Choroid plexus epithelial cell (primary cell): ENCODE results near the gene RYR2.

Source experiments
- DNase-seq: peaks from one replicate; pipeline ENCODE4 v3.0.0-alpha.2; 2010; ENCODE audit warnings: low read depth
- H3K4me3 ChIP-seq: 2 replicates; pipeline ENCODE4 v1.5.1; 2011; ENCODE audit warnings: low read depth, mild to moderate bottlenecking, control low read depth, low read length, moderate library complexity
- TF ChIP-seq, protein P1 (sequence below): conservative IDR thresholded peaks from 2 replicates; pipeline ENCODE4 v1.5.1; 2011; ENCODE audit warnings: low read depth, mild to moderate bottlenecking, control low read depth, inconsistent platforms, low read length, moderate library complexity

The RYR2 gene

GRCh38 chr1:237863234-237863633, 821.2 kb downstream of the RYR2 start:
- TF ChIP-seq, protein P1, sequence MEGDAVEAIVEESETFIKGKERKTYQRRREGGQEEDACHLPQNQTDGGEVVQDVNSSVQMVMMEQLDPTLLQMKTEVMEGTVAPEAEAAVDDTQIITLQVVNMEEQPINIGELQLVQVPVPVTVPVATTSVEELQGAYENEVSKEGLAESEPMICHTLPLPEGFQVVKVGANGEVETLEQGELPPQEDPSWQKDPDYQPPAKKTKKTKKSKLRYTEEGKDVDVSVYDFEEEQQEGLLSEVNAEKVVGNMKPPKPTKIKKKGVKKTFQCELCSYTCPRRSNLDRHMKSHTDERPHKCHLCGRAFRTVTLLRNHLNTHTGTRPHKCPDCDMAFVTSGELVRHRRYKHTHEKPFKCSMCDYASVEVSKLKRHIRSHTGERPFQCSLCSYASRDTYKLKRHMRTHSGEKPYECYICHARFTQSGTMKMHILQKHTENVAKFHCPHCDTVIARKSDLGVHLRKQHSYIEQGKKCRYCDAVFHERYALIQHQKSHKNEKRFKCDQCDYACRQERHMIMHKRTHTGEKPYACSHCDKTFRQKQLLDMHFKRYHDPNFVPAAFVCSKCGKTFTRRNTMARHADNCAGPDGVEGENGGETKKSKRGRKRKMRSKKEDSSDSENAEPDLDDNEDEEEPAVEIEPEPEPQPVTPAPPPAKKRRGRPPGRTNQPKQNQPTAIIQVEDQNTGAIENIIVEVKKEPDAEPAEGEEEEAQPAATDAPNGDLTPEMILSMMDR: no peak
- no peak overlapping the region for H3K4me3 ChIP-seq
- no peak for DNase-seq

DNA sequence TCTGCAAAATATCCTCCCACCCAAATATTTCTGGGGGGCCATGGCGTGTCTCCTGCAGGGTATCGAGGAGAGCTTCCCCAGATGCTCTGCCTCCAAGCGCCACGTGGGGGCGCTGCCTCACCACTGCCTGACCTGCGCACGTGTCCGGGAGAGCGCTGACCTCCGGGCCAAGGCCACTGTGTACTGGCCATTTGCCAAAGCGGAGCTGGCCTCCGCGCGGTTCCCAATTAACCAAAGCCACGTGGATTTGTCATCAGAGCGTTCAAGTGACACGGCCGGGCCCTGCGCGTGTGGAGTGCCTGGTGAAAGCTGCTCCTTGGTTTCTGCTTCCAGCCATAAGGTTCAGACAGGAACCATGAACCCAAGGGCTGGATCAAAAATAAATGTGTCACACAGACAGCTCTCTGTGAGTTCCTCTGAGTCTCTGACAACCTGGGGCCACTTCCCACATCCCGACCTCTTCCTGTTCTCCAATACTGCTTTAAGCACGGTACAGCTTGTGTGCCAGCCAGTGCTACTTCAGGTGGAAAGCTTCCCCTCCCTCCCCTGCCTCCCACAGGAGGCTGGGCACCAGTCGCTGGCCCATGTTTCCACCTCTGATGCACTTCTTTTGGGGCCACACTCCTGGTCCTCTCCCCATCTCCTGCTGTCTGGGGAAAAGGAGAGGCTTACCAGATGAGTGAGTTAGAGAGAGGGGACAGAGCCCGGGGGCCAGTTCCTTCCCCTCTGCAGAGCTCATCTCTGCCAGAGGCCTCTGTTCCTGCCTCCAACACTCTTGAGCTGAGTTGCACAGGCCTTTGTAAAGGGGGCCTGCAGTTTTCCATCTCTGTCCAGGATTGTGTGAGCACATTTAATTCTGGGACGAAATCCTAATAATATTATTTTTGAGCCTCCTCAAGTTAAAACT, 822.6 kb downstream of the RYR2 start:
- peak overlapping the region; percentile 20 for H3K4me3 ChIP-seq
- peak; percentile 15 for DNase-seq
- TF ChIP-seq, protein P1: peak; percentile 81

- DNase-seq: no peak
- TF ChIP-seq, protein P1: no peak
- no peak overlapping the region for H3K4me3 ChIP-seq
Measured at GRCh38 chr1:237867380-237867888, 825.5 kb downstream of the RYR2 start.

DNA sequence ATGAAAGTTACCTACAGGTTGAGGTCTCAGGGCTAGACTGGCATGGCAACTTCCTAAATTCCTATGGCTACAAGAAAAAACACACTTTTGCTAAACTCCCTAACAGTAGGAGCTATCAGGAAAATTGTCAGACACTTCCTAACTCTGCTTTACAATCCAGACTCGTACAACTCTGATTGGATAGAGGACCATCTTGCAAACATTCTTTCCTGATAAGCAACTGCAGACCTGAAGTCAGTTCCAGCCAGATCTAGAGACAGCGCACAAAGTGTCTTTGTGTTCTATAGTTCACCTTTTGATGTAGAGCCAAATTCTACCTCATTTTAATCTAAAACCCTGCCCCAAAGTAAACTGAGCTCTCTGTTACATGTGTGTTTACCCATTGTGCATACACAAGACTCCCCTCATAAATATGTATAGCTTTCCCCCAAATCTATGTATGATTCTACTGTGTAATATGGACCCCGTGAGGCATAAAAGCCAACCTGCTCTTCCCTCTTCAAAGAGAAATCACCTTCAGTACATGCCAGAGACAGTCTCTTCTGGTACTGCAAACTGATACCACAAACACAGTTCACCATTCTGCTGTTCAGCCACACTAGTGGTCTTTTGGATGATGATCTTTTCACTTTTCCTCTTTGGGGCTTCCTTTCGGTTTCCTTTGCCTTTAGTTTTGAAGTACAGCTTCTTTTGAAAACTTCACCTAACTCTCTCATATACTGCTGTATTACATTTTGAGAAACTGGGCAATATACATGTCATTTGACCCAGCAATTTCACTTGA, 827.0 kb downstream of the RYR2 start:
- no peak overlapping the region for H3K4me3 ChIP-seq
- TF ChIP-seq, protein P1: no peak
- DNase-seq: no peak

DNA sequence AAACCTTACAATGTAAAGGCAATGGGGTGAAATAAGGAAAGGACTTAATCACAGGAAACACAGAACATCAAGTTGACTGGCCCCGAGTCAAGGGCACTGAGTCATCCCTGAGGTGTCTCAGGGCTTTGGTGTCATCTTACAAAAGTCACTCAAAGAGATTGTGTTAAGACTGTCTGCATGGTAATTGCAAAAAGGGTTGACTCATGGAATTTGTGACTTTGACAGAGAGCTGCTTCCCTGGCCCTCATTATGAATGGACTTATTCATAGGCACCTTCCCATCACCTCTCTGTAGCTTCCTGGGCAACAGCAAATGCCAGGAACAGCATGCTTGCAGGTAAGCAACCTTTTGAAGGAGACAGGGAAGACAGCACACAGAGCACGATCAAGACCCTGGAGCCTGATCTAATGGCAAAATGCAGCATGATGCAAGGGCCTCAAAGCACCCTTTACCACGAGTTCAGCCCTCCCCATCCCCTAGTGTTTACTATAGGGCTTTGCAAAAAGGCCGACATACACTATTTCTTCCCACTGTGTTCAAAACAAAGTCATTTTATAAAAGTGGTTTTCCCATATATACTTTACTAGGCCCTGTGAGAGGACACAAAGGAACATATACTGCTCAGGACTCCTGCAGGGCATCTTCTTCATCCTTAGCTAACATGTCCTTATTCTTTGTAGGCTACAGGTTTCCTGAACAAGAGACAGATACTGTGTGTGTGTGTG, 831.7 kb downstream of the RYR2 start:
- peak; percentile 15 for DNase-seq
- TF ChIP-seq, protein P1: no peak

DNA sequence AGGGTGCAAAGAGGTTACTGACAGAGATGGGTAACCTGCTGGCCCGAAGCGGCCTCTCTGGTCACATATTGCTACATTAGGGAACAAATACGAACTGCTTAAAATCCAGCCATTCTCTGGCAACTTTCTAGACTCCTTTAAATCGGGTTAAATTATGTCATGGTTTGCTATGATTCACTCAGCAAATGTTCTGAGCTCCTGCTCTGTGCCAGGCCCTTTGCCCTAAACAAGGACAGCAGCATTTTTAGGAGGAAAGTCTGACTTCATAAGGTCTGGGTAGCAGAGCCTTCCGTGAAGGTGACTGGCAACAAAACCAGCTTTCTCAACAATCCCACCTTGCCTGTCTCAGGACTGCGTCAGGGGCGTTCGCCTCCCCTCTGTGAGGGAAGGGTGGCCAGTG, 833.3 kb downstream of the RYR2 start:
- peak; percentile 5 for DNase-seq
- H3K4me3 ChIP-seq: no peak overlapping the region
- TF ChIP-seq, protein P1: no peak

More for the DNA sequence above, 831.7 kb downstream of the RYR2 start:
- no peak overlapping the region for H3K4me3 ChIP-seq
